Measurements from ENCODE around the gene ZMAT5.

The ZMAT5 gene

DNA sequence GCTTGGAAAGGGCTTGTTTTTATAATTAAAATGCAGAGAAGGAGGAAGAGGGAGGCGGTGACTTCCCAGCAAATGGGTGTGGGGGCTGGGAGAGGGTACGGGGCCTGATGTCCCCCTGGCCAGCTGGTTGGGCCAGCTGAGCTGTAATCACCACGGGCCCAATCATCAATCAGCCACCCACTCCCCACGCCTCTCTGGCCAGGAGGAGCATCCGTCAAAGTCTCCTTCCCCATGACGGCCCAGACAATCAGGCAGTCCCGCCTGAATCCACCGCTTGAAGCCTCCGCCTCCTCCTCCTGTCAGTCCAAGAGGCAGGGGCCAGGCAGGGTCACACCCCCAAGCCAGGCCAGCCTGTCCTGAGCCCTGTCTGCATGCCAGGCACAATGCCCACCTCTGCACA lies 60.3 kb downstream of the ZMAT5 start:
- DNase-seq (ENCODE audit: low read depth), result no peak

DNA sequence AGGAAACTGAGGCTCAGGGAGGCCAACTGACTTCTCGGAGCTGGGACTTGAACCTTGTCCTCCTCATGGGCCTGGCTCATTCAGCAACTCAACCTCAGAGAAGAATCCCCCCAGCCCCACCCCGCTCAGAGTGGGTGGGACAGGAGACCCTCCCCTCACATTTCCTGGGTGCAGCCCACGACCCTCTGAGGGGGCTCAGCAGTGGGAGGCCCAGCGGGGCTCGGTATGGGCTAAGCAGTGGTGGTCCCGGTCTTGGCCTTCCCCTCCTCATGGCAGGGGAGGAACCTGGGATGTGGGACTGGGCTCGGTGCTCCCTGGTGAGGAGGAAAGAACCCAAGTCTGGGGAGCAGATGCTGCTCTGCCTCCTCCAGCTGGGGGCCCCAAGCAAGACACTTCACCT lies 61.2 kb downstream of the ZMAT5 start:
- no peak for DNase-seq (ENCODE audit: low read depth)

DNA sequence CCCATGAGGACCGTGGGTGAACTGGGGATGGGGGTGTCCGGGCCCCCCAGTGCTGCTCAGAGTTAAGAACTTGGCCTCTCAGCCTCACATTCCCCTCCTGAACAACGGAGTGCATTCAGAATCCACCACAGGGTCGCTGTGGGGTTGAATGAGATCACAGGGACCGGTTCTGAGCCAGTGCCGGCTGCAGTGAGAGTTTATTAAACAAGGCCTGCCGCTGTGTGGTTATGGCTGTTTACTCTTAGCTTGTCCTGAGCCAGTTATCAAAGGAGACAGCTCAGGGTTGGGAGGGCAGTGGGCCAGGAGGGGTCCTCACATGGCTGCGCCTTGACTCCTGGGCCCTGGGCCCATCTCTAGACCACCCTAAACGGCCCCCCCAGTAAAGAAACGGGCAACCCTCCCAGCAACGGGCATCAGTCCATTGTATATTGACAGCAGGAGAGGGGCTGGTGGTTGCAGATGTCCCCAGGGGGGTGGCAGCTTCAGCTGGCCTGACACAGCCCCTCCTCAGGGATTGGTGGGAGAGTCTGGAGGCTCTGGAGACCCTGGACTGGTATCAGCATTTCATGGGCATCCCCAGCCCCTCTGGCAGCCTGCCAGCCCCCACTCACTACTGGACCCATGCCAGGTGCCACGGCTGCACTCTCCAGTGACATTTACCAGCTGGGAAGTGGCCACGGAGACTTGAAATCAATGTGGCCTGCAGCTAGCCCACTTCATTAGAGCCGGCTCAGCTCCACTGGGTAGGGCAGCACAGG lies 62.1 kb downstream of the ZMAT5 start:
- DNase-seq (ENCODE audit: low read depth), result no peak

DNA sequence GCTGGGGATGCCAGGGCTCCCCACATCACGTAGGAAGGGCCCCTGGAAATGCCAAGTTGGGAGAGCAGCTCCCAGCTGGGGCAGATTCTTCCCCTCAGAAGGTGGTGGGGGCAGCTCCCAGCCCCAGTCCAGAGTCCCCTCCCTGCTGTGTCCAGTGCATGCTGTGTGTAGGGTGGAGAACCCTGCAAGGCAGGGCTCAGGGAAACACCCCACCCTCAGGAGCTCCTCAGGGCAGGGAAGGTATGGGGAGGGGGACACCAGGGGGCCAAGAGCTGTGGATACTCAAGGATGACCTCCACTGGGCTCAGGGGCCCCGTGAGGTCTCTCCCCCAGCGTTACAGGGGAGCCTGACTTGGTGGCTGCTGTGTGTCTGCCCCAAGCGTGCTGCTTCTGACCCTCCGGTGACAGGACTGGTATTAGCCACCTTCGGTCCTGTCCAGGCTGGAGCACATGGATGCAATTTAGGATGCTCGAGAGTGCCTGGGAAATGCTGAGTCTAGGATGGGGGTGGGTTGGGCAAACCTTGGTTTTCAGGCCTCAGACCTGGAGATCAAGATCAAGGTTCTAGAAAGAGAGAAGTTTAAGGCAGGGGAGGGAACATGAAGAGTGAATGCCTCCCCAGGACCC lies 63.1 kb downstream of the ZMAT5 start:
- no peak for DNase-seq (ENCODE audit: low read depth)

DNA sequence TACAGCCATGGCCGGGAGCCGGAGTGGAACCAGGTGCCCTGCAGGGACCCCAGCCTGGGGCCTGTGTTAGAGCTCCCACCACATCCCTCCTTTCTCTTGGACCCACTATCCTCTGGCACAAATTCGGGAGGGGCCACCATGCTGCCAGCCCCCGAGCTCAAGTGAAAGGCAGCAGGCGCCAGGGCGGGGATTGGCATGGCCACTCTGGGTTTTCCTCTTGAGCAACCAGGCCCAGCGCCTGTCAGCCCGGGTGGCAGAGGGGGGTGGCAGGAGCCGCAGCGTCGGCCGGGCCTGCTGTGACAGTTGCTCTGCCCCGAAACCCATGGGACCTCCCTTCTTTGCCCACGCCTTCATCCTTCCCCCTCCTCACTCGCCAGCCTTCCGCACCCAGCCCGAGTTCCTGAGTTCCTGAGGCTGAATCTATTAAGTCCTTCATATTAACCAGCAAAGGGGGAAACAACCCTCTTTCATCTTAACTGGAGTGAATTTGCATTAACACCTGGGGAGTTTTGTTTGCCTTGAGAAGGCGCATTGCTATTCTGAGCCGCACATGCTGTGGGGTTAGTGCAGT lies 63.8 kb downstream of the ZMAT5 start:
- no peak for DNase-seq (ENCODE audit: low read depth)

DNA sequence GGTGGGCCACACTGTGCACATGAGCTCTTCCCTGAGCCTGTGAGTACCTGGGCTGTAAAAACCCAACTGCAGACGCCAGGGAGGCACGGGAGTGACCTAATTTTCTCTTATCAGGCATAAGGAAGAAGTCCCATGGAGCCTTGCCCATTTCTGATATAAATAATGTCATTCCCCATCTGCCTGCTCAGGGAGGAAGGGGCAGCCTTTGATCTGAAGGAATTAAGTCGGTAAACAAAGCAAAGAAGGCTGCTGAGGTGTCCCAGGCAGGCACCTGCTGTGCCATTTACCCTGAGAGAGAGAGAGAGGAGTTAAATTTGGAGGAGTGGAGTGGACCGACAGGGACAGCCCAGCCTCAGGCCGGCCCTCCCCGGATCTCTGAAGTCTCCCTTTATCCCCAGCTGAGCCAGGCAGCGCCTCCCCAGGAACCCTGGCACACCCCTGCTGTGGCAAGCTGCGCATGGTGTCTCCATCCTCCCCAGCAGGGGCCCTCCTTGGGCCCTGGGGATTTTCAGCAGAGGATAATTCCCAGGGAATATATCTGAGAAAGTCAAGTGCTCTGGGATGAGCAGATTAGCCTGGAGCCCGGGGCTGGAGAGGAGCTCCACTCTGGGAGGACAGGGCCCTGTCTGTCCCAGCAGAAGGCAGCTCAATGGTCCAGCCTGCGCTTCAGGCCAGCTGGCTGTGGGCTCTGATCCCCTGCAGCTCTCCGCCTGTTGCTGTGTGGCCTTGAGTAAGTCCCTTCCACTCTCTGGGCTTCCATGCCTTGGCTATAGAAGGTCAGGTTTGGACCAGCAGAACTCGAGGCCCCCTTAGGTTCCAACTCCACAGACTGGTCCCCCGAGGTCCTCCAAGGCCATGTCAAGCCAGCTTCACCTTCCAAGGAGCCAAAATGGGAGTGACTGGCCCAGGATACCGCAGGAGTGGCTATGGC lies 64.5 kb downstream of the ZMAT5 start:
- no peak for DNase-seq (ENCODE audit: low read depth)

DNA sequence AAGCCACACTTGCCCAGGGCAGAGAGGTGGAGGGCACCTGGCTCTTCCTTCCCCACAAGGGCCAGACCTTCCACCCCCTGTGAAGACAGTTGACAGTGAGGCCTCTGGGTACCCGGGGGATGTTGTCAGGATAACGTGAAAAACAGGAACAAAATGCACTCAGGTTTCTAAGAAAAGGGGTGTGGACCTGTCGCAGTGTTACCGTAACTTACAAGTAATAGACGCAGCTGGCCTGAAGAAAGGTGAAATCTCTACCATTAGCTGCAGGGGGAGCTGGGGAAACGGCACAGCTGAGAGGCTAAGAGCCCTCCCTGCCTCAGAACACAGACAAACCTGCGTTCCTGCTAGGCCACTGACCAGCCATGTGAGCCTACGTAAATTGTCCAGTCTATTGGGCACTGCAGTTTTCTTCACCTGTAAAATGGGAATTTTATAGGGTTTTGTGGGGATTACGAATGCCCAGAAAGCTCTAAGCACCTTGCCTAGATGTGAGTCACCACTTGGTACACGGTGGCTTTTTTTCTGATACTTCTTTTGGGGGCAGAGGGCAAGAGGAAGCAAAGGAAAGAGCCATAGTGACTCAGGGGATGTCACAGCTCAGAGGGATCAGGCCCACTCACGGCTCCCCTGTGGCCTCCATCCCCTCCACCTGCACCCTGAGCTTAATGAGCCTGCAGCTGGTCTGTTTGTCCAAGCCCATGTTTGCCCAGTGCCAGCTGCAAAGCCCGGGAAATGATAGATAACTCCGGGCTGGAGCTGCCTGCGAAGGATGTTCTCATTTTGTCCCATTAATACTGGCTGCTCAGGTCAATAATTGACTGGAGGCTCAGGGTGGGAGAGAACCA lies 65.4 kb downstream of the ZMAT5 start:
- no peak for DNase-seq (ENCODE audit: low read depth)

DNA sequence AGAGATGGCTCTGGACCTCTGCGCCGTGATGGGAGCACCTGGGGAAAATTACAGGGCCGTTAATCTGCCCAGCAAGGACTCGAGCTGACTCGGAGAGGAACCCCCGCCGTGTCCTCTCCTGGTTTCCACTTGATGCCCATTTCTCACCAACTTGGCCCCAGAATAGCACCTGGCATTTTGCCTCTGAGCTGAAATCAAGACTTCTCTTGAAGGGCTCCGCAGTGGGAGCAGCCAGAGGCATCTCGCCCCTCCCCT lies 66.0 kb downstream of the ZMAT5 start:
- no peak for DNase-seq (ENCODE audit: low read depth)

DNA sequence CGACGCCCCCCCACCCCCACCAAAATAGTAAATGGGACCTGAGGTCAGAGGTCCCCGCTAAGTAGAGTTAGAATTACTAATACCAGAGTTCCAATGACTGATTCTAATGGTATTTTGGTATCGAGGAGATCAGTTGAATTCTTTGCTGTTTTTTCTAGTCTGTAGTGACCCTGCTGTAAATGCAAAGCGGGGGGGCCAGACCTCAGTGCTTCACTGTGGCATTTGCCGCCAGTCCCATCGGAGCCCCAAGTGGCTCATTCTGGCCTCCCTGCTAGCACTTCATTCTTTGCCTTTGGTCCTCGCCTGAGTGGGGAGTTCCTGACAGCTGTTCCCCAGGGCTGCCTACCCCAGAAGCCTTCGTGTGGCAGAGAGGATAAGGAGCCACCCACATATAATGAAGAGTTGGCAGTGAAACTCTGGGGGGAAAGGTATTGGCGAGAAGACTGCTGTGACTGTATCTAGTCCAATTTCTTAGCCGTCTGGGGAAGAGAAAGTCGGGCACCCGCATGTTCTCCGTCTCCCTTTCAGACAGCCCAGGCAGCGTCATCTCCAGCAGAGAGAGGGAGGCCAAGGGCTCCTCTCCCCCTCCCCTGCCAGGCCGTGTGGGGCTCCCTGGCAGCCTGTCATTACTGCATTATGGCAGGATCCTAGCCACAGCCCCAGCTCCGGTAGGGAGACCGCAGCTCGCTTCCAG lies 66.5 kb downstream of the ZMAT5 start:
- DNase-seq (ENCODE audit: low read depth), result no peak

DNA sequence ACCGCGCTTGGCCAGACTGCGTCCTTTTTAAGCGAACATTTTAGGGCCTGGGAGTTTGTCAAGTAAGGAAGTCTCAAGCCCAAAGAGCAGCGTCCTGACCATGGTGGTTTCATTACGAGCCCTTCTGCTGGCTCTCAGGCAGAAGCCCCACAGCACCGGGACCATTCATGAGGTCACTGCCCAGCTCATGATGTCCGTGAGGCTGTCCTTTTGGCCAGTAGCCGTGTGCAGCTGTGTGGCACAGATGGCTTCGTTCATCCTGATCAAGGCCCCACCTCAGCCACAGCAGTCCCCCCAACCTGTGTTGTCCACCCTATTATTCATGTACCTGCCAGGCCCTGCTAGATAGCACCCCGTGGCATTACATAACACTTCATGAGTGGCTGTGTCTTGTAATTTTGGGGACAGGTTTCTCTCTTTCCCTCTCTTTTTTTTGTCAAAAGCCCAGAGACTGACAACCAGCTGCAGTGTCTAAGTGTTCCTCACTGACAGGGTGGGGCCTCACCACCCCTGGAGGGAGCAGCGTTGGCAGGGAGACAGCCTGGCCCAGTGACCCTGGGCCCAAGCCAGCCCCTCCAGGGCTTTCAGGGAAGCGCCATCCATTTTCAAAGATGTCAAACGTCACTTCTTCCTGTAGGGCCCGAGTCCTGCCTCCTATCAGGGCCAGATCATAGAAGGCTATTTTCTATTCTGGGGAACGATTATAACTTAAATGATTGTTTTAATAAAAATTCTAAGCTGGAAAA lies 68.8 kb downstream of the ZMAT5 start:
- DNase-seq (ENCODE audit: low read depth), result no peak

DNA sequence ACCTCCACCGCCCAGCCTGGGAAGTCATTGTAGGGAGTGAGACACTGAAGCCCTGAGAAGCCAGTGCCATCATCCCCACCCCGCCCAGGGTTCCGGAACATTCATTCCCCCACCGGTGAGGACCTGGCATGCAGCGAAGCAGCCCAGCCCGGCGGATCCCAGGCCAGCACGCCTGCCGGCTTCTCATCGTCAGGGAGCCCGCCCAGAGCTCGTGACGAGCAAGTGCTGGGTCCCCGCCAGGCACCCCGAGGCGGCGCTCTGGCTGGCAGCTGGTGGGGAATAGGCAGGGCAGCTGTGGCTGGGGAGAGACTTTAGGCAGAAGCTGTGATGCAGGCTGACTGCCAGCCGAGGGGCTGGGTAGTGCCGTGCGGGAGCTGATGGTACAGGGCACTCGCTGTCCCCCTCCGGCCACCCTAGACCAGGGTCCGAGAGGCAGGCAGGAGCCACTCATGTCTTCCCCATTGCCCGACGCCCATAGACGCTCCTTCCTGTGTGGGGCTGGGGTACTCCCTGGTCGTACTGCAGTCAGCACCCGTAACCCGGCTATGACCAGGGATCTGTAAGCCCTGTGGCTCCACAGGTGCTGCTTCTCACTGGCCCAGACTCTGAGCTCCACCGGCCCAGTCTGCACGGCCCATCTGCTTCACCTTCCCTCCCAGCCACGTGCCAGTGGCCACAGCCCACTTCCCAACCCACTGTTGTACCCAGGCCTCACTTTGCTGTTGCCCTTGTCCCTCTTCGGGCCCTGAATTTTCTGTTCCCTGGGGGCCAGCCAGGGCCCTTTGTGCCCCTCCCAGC lies 71.5 kb downstream of the ZMAT5 start:
- DNase-seq (ENCODE audit: low read depth), result no peak

DNA sequence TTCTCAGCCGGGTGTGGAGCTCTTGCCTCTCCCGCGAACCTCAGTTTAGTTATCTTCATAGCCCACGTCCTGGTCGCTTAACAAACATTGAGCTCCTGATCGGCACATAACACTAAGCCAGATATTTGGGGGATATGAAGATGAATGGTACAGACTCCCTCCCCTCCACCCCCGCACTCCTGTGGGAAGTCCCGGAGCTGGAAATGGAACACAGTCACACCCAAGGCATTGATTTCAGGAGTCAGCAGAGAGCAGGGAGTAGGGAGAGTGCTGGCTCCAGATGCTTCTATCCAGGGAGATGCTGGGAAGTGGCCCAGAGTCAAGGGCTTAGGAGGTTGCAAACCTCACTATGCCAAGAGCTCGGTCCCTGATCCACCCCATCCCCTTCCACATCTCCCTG lies 73.1 kb downstream of the ZMAT5 start:
- no peak for DNase-seq (ENCODE audit: low read depth)

DNA sequence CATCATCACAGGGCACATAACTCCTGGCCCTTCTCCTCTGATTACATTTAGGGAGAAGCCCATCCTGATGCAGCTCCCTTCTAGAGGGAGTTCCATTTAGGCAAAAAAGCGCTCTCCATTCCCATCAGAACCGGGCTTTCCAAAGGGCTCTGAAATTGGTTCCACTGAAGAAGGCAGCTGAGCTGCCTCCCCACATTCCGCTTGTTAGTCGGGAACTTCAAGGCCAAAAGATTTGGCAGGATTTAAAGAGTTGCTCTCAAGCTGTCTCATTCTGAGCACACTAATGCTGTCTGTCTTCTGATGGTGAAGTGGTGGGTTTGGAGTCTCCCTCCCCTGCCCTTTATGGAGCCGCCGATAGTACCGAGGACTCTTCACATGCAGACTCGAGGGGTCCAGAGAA lies 73.6 kb downstream of the ZMAT5 start:
- DNase-seq (ENCODE audit: low read depth), result no peak

DNA sequence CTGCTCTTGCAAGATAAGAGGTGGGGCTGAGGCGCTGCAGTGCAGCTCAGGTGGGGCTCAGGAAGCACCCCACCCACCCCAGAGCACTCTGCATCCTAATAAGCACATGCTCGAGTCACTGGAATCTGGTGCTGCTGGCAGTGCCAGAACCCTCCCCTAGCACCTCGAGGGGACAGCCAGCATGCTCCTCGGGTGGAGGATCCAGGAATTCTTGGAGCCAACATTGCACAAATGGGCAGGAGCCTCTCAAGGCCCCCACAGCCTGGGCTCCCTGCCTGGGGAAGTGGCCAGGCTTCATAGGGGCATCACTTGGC lies 74.5 kb downstream of the ZMAT5 start:
- no peak for DNase-seq (ENCODE audit: low read depth)

DNA sequence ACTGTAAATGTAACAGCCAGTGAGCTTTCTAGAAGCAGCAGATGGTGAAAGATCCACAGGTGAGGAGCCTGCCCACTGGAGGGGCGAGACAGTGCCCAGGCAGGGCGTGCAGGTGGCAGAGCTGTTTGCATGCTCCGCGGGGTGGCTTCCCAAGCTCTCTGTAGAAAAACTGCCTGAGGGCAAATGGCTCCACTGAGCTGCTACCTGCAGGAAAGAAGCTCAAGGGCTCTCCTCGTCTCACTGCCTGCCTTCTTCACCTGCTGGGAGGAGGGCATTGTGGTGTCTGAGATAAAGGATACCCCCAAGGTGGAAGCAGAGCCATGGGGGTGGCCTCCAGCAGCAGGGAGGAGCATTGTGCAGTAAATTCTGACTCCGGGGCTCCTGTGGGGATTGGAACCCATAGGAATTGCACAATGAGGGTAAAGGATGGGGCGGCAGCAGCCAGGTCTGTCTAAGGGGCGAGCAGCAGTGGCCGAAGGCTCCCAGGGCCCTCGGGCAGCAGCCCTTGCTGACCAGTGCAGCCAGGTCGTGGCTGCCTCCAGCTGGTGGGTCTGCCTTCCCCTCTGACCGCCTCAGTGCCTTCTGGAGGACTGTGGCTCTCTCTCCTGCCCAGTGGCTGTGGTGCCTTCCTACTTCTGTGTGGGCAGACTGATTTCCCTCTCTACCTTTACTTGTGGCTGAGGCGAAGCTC lies 75.0 kb downstream of the ZMAT5 start:
- DNase-seq (ENCODE audit: low read depth), result no peak

DNA sequence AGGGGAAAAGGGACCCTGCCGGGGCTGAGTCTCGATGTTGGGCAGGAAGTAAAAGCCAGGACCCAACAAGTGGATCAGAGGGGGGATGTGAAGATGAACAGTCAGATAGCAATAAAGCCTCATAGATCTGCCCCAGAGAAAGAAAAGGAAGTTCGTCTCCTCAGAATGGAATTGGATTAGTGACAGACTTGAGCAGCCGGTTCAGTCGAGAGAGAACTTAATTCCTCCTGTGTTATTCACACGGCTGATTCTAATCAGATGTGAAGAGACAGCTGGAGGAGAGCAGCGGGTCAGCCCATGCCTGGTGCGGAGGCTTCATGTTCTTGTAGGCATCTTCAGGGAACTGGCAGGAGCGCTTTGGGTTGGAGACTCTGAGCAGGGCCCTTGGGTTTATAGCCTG lies 76.3 kb downstream of the ZMAT5 start:
- no peak for DNase-seq (ENCODE audit: low read depth)

DNA sequence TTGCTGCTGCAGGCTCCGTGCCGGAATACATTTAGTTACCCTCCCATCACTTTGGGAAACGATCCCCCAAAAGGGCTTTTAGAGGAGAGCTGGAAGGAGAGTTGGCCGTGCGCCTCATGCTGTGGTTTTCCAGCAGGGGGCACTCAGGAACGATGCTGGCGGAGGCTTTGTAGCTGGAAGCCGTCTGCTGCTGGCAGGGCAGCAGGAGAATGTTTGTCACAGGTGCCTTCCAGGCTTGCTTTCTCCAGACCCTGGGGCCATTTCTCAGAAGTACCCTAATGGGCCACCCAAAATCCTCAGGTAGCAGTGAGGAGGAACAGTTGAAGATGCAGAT lies 77.0 kb downstream of the ZMAT5 start:
- DNase-seq (ENCODE audit: low read depth), result no peak

DNA sequence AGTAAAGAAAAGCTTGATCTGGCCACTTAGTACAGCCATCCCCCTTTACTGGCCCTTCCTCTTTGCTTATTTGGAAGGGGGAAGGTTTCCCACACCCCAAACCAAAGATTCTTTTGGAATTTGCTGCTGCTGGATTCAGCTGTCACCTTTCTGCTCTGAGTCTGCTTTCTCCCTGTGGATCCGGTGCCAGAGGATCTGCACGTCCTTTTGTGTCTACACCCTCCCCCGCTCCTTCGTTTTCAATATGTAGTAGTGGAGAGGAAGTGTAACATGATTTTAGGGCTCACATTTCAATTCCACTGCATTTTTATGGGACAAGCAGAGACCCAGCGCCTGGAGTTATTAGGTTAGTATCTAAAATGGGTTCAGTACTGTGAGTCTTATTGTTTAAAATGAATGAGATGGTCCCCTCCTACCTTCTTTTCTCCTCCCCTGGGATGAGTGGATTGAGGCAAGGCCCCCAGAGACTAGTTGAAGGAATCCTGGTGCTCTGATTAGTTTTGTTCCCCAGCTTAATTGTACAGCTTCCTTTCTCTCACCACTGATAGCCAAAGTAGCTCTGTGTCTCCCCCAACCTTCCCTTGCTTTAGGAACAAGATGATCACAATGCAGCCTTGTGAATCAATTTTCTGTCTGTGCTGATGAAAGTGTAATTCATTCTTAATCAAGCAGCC lies 77.5 kb downstream of the ZMAT5 start:
- DNase-seq (ENCODE audit: low read depth), result no peak

DNA sequence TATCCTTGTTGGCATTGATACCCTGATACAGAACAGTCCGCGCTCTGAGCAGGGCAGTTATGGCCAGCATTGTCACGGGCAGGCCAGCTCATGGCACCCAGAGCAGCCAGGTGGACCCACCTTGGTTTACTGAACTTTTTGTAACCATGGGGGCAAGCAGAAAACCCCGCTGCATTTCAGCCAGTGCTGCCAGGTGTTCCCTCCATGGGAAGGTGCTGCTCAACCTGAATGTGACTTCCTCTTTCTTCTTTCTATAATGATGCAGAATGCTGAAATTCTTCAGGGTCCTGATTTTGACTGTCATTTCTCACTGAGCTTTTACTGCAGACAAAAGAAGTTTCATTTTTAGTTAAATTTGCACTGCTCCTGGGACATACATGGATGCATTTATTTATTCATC lies 82.6 kb downstream of the ZMAT5 start:
- no peak for DNase-seq (ENCODE audit: low read depth)
